Urinary bladder (tissue), 4 donors: Measurements from ENCODE around the gene NEGR1. TPM values are rescaled to one million over a fixed set of nuclear protein-coding genes. Genes with fewer than 3 reads are reported as not detected.
A peak's percentile ranks its signal among the peaks of the same experiment; 100 is the strongest.
"Not testable (repeated sequence)": the region's sequence is repeated elsewhere in the genome, so short reads cannot be mapped to it uniquely, and the experiment has no call there.

Source experiments
- DNase-seq: peaks from one replicate; pipeline ENCODE4 v3.0.0-alpha.2; 2015; ENCODE audit errors: extremely low spot score
- H3K27ac ChIP-seq: one replicate; pipeline ENCODE4 v1.5.1; 2013; ENCODE audit warnings: low read depth, mild to moderate bottlenecking, moderate library complexity
- H3K36me3 ChIP-seq: one replicate; pipeline ENCODE4 v1.6.1; 2013; ENCODE audit warnings: mild to moderate bottlenecking, moderate library complexity; ENCODE audit not compliant: insufficient read depth
- H3K4me1 ChIP-seq: one replicate; pipeline ENCODE4 v1.6.1; 2013; ENCODE audit warnings: mild to moderate bottlenecking, moderate library complexity; ENCODE audit not compliant: insufficient read depth
- H3K4me3 ChIP-seq: one replicate; pipeline ENCODE4 v1.5.1; 2013; ENCODE audit warnings: low read depth, low read length
- WGBS: extraction: QIAGEN DNeasy Blood & Tissue Kit; methylation state at CpG from one replicate; pipeline ENCODE4 v1.1.7; 2013; 5-methylcytosine and 5-hydroxymethylcytosine counted together
- polyA plus RNA-seq: library from polyadenylated mRNA; stranded (reverse); fragments of 200-250 nt; gene quantifications from one replicate; pipeline ENCODE4 v1.2.3, GENCODE V29; 2013
- total RNA-seq: library from RNA; depleted of rRNA; stranded (reverse); fragments of >200 nt; gene quantifications from one replicate; pipeline ENCODE4 v1.2.3, GENCODE V29; 2014
- donor health status: healthy with polysubstance abuse.
- donor health status: healthy.

Gene NEGR1
- total and polyA plus RNA-seq, 2 donors: 38.2 to 92.3 TPM

- DNase-seq: no peak
- H3K27ac ChIP-seq: no peak overlapping the region
- no peaks in the 10 kb centered on the region for H3K4me1 ChIP-seq
- 60% methylated on average over 1 of the region's 1 CpG for WGBS
- no peaks in the 10 kb centered on the region for H3K36me3 ChIP-seq
- H3K4me3 ChIP-seq: no peak overlapping the region
Measured at GRCh38 chr1:71908871-71909390, 373.4 kb downstream of the NEGR1 start.

GRCh38 chr1:71908303-71908702 is 374.0 kb downstream of the NEGR1 start:
- Histone ChIP-seq H3K36me3 (no peaks in the 10 kb centered on the region), H3K4me3 (no peak overlapping the region), H3K4me1 (no peaks in the 10 kb centered on the region), H3K27ac (no peak overlapping the region)
- 13% methylated on average over 1 of the region's 1 CpG for WGBS
- no peak for DNase-seq

- Histone ChIP-seq H3K4me3 (no peak overlapping the region), H3K4me1 (no peaks in the 10 kb centered on the region), H3K27ac (no peak overlapping the region), H3K36me3 (no peaks in the 10 kb centered on the region)
- DNase-seq: peak; percentile 21
- 32% methylated on average over 2 of the region's 2 CpGs for WGBS
Measured at GRCh38 chr1:71899881-71900280, 382.5 kb downstream of the NEGR1 start.

GRCh38 chr1:71888166-71888565 is 394.2 kb downstream of the NEGR1 start:
- not testable (repeated sequence) for H3K4me3 ChIP-seq, H3K4me1 ChIP-seq, DNase-seq, H3K36me3 ChIP-seq, H3K27ac ChIP-seq
- WGBS: 95% methylated on average over 23 of the region's 23 CpGs

GRCh38 chr1:71885171-71885570 is 397.2 kb downstream of the NEGR1 start:
- H3K27ac ChIP-seq: no peak overlapping the region
- WGBS: 88% methylated on average over 2 of the region's 2 CpGs
- H3K4me1 ChIP-seq: no peaks in the 10 kb centered on the region
- DNase-seq: no peak
- H3K36me3 ChIP-seq: no peaks in the 10 kb centered on the region
- H3K4me3 ChIP-seq: no peak overlapping the region

- Histone ChIP-seq H3K4me1 (no peaks in the 10 kb centered on the region), H3K4me3 (no peak overlapping the region), H3K27ac (no peak overlapping the region), H3K36me3 (no peaks in the 10 kb centered on the region)
- WGBS: 40% methylated on average over 2 of the region's 2 CpGs
- no peak for DNase-seq
Measured at GRCh38 chr1:71882637-71883036, 399.7 kb downstream of the NEGR1 start.

- Histone ChIP-seq H3K4me1 (no peaks in the 10 kb centered on the region), H3K36me3 (no peaks in the 10 kb centered on the region), H3K27ac (no peak overlapping the region), H3K4me3 (no peak overlapping the region)
- WGBS: 30% methylated on average over 3 of the region's 3 CpGs
- no peak for DNase-seq
Measured at GRCh38 chr1:71882226-71882625, 400.1 kb downstream of the NEGR1 start.

- Histone ChIP-seq H3K4me1 (no peaks in the 10 kb centered on the region), H3K27ac (no peak overlapping the region), H3K36me3 (no peaks in the 10 kb centered on the region), H3K4me3 (no peak overlapping the region)
- no peak for DNase-seq
Measured at GRCh38 chr1:71881611-71882010, 400.7 kb downstream of the NEGR1 start.

- DNase-seq: no peak
- no peaks in the 10 kb centered on the region for H3K36me3 ChIP-seq
- no peaks in the 10 kb centered on the region for H3K4me1 ChIP-seq
- H3K4me3 ChIP-seq: no peak overlapping the region
- no peak overlapping the region for H3K27ac ChIP-seq
Measured at GRCh38 chr1:71869326-71869725, 413.0 kb downstream of the NEGR1 start.

GRCh38 chr1:71862756-71863155 is 419.6 kb downstream of the NEGR1 start:
- no peak overlapping the region for H3K4me3 ChIP-seq
- no peaks in the 10 kb centered on the region for H3K4me1 ChIP-seq
- 84% methylated on average over 2 of the region's 2 CpGs for WGBS
- DNase-seq: no peak
- H3K27ac ChIP-seq: no peak overlapping the region
- no peaks in the 10 kb centered on the region for H3K36me3 ChIP-seq

GRCh38 chr1:71861022-71861421 is 421.3 kb downstream of the NEGR1 start:
- Histone ChIP-seq H3K36me3 (no peaks in the 10 kb centered on the region), H3K4me3 (no peak overlapping the region), H3K27ac (no peak overlapping the region), H3K4me1 (no peaks in the 10 kb centered on the region)
- no peak for DNase-seq

GRCh38 chr1:71859806-71860205 is 422.5 kb downstream of the NEGR1 start:
- H3K4me1 ChIP-seq: no peaks in the 10 kb centered on the region
- WGBS: 97% methylated on average over 2 of the region's 2 CpGs
- DNase-seq: no peak
- H3K4me3 ChIP-seq: no peak overlapping the region
- H3K36me3 ChIP-seq: no peaks in the 10 kb centered on the region
- H3K27ac ChIP-seq: no peak overlapping the region

GRCh38 chr1:71857862-71858261 is 424.5 kb downstream of the NEGR1 start:
- no peaks in the 10 kb centered on the region for H3K4me1 ChIP-seq
- H3K36me3 ChIP-seq: no peaks in the 10 kb centered on the region
- no peak for DNase-seq
- no peak overlapping the region for H3K4me3 ChIP-seq
- 68% methylated on average over 1 of the region's 1 CpG for WGBS
- H3K27ac ChIP-seq: no peak overlapping the region

- DNase-seq: no peak
- H3K36me3 ChIP-seq: no peaks in the 10 kb centered on the region
- WGBS: 86% methylated on average over 2 of the region's 2 CpGs
- H3K4me1 ChIP-seq: no peaks in the 10 kb centered on the region
- H3K27ac ChIP-seq: no peak overlapping the region
- no peak overlapping the region for H3K4me3 ChIP-seq
Measured at GRCh38 chr1:71853360-71853759, 429.0 kb downstream of the NEGR1 start.

- WGBS: 72% methylated on average over 3 of the region's 3 CpGs
- H3K36me3 ChIP-seq: no peaks in the 10 kb centered on the region
- no peaks in the 10 kb centered on the region for H3K4me1 ChIP-seq
- no peak for DNase-seq
- H3K4me3 ChIP-seq: no peak overlapping the region
- H3K27ac ChIP-seq: no peak overlapping the region
Measured at GRCh38 chr1:71850936-71851335, 431.4 kb downstream of the NEGR1 start.
